ENCODE measurements around the gene NFRKB. TPM values are rescaled to one million over a fixed set of nuclear protein-coding genes. Genes with fewer than 3 reads are reported as not detected.

Gene NFRKB
- 23.9 TPM for total RNA-seq

- peak; percentile 67 for DNase-seq
Observed at GRCh38 chr11:129895126-129896041, at the start of gene NFRKB. Gene NFRKB, minus strand, starts transcription at chr11:129895578. Its CDS starts 2,729 bp downstream, at chr11:129892849.

GRCh38 chr11:129944696-129945095 lies 49.3 kb upstream of the NFRKB start:
- DNase-seq: no peak

DNA sequence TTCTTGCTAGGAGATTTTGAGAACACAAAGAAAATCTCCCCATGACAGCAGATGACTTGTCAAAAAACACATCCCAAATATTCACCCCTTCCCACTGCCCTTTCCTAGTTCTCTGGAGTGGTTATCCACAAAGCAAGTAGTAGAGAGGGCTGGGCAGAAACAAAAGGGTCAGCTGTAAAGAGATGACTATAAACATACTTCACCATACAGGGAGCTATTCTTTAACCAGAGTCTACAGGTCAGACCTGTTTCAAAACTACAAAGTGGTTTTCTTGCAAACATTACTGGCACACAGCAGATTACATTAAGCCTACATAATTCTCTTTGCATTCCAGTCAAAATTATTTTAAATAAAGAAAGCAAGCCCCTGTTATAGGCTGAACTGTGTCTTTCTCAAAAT lies 47.7 kb upstream of the NFRKB start:
- no peak for DNase-seq

DNA sequence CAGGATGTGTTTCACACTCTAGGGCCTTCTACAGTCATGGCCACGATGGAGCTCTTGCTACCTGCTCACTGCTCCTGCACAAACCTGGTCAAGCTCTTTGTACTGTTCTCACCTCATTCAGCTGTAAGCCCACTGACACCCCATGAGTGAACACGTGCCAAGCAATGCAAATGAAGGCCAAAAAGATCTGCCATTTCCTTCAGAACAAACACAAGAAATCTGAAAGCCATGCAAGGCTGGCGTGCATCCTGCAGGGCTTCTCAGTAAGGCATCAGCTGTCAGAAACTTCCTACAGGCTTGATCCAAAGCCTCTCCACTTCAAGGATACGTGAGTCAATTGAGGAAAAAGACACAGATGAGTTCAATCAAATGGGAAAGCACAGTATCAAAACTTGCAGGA lies 44.1 kb upstream of the NFRKB start:
- no peak for DNase-seq

DNA sequence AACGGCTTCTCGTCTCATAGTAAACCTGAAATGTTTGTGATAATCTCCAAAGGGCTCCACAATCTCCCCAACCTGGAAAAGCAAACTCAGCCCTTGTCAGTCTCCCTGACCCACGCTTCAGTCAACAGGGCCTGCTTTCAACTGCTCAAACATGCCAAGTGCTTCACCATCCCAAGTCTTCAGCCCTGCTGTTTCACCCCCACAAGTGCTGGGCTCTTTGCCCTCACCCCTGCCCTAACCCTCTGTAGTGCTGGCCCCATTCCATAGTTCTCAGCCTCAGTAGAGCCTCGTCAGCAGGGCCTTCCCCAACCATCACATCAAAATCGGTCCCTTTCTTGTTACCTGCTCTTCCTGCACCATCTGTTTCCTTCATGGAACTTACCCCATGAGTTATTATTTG lies 43.4 kb upstream of the NFRKB start:
- DNase-seq: no peak

GRCh38 chr11:129937592-129938238 lies 42.3 kb upstream of the NFRKB start:
- no peak for DNase-seq

DNA sequence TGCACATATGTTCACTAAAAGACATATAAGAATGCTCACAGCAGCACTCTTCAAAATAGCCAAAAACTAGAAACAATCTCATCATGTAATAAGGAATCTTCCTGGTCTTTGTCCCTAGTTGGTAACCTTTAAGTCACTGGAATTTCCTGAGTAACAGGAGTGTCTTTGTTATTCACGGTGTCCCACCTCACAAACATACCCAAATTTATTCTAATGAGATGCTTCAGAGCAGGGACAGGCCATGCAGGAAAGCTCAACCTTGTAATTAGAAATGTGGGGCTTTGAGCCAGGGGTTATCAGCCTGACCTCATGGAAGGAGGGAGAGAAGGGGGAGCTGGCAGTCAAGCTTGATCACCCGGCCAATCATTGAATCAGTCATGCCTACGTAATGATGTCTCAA lies 40.3 kb upstream of the NFRKB start:
- DNase-seq: no peak

DNA sequence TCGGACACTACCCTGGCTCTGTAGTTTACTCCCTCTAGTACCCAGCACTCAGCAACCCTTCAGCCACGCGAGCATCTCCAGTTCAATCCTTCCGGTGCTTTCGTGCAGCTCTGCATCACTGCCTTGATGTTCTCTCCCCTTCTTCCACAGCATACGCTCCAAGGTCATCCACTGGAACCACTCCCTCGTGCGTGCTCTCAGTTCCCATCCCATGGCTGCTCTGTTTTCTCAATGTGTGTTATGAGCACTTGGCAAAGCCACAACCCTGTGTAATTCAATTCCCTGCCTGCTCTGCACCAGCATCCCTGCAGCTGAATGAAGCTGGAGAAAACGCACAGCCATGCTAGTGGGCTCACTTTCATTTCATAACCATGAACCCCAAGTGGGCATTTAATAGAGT lies 38.5 kb upstream of the NFRKB start:
- DNase-seq: no peak

DNA sequence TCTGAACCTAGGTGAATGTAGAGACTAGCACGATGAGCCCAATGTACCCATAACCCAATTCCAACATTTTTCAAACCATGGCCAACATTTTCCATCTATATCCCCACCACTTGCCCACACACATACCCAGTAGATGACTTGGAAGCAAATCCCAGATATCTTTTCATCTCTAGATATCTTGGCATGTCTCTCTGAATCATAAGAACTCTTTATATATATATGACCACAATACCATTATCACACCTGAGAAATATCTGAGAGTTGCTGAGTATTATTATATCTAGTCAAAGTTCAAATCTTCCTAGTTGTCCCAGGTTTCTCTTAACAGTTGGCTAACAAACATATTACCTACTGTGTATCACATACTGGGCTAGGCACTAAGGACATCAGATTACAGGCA lies 37.9 kb upstream of the NFRKB start:
- no peak for DNase-seq

GRCh38 chr11:129932381-129933067 lies 37.1 kb upstream of the NFRKB start:
- DNase-seq: no peak

GRCh38 chr11:129930743-129931142 lies 35.4 kb upstream of the NFRKB start:
- no peak for DNase-seq

DNA sequence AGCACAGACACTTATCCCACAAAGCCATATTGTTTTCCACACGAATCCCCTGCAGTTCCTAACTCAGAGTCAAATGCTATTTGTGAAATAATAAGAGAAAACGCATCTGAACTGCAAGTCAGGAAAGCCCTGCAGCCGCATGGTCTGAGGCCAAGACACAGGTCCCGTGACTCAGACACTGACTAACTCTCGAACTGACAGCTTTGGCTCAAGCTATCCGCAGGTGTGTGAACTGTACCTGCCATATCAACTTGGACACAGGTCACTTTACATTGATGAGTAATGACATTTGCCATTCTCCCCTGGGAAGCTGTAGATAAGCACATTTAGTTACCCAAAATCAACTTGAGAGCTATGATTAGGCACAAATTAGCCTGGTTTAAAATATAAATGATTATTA lies 34.9 kb upstream of the NFRKB start:
- no peak for DNase-seq

DNA sequence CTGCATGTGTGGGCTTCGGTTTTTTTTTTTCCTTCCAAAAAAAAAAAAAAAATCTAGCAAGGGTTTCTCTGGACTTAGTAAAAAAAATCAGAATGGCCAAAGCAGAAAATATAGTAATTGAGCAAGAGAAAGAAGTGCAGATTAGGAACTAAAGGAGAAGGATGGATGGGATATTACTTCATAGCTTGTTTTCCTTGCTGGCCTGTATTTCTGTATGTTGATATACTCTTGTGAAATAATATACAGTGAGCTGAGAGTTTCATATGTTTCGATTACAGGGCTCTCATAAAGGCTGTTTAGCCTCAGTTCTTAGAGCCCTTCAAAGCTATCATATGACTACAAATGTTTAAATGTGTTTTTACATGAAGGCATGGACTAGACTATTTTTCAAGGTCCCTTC lies 34.3 kb upstream of the NFRKB start:
- no peak for DNase-seq

GRCh38 chr11:129928923-129929692 lies 33.7 kb upstream of the NFRKB start:
- DNase-seq: no peak

DNA sequence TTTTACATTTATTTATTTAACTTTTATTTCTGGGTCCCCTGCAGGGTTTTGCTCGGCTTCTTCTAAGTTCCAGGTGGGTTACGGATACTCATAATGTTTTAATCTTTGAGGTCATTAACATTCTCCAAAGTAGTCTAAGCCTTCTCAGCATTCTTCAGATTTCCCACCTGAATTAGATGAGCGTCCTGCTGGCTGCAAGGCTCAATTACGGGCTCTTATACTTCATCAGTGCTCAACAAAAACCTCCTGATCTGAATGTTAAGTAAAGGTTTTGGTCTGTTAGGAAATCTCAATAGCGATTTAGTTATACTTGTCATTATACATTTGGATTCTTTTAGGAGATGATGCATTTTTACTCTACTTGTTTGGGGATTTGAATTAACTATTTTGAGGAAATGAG lies 27.3 kb upstream of the NFRKB start:
- no peak for DNase-seq

DNA sequence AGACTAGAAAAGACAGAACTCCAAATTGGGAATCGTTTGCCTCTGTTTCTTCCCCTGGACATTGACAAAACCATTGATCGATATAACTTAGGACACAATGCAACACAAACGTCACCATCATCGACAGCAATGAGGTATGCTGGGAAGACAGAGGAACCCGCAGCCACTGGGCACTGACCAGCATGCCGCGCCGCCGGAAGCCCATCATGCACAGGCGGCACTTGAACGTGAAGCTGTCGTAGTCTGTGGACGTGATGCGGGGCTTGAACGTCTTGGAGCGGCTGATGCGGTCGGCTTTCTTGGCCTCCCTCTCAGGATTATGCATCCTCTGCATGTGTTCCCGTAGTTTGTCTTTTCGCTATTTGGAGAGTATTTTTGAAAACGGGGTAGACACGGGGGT lies 23.0 kb upstream of the NFRKB start:
- DNase-seq: no peak

DNA sequence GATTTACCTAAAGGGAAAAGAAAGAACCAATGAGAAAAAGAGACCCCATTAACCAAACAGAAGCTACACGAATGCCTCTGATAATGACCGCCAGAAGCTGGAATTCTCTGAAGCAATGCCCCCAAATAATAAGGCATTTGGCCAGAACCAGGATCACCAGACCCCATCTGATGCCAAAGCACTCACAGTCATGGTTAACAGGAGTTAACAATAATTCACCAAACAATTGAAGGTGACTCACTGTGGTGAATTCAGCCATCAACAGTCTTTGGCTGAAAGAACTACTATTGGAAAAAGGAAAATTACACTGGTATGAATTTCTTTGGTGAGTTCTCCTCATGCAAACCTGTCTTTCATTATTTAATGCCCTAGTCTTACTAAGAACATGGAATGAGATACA lies 21.9 kb upstream of the NFRKB start:
- DNase-seq: no peak

DNA sequence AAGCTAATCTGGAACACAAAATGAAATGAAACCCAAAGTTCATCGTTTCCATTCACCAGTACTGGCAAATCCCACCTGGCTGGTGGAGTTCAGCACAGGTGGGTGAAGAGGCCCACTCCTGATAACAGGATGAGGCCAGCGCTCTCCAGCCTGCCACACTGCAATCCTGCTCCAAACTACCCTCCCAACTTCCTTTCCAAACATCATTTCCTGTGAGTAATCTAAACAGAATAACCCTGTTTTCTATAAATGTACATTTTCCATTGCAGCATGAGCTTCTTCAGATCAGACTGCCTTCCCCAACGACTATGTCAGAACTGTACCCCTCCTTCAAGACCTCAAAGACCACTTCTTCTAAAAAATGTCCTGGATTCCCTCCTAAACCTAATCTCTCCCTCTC lies 15.9 kb upstream of the NFRKB start:
- DNase-seq: no peak

- DNase-seq: no peak
Observed at GRCh38 chr11:129910360-129910759, 15.0 kb upstream of the NFRKB start.

GRCh38 chr11:129905402-129905801 lies 10.0 kb upstream of the NFRKB start:
- no peak for DNase-seq

- DNase-seq: peak; percentile 28
Observed at GRCh38 chr11:129896062-129896461, 684 bp upstream of the NFRKB start.
